Dedifferentiated amniotic fluid mesenchymal stem cell (primary cell): ENCODE data around the gene C19orf47.

Experiments
- DNase-seq: peaks from one replicate; pipeline ENCODE4 v3.0.0-alpha.2; 2016; ENCODE audit errors: extremely low spot score

The C19orf47 gene, protein sequence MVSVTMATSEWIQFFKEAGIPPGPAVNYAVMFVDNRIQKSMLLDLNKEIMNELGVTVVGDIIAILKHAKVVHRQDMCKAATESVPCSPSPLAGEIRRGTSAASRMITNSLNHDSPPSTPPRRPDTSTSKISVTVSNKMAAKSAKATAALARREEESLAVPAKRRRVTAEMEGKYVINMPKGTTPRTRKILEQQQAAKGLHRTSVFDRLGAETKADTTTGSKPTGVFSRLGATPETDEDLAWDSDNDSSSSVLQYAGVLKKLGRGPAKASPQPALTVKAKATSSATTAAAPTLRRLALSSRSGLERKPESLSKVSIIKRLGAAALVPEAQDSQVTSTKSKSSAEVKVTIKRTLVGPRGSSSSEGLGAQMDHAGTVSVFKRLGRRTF

DNA sequence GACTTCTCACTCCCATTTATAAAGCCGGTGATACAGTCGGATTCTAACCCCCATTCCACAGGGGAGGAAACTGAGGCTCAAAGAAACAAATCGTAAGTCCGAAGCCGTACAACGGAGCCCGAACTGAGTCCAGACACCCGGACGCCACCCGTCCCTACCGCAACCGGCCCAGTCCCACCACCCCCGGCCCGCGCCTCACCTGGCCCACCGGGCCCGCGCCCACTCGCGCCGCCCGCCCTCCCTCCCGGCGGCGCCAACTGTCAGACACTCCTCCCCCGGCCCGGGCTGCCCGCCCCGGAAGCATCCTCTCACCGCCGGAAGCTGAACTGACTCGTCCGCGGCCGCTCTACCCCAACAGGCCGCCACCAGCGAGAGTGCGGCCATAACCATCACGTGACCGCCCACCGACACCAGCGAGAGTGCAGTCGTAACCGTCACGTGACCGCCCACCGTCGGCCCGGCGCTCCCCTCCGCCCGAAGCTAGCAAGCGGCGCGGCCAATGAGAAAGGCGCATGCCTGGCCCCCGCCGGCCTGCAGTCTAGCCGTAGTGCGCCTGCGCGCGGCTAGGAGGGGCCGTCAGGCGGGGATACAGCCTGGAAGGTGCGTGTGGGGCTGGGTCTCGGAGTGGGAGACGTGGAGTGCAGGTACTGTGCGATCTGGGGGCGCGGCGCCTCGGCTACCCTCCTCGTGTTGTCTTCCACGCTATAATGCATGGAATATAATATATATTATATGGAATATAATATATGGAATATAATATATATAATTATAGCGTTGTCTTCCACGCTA, at the start of gene C19orf47, which contains the start of gene PLD3:
Gene C19orf47 (minus strand): TSS at position 273 of the 789 bp plus-strand sequence. CDS start 6,540 bp downstream, outside the sequence.
Gene PLD3 (plus strand): TSS at position 571 of the 789 bp plus-strand sequence. CDS start 17,789 bp downstream, outside the sequence.
- peak; percentile 99 for DNase-seq

DNA sequence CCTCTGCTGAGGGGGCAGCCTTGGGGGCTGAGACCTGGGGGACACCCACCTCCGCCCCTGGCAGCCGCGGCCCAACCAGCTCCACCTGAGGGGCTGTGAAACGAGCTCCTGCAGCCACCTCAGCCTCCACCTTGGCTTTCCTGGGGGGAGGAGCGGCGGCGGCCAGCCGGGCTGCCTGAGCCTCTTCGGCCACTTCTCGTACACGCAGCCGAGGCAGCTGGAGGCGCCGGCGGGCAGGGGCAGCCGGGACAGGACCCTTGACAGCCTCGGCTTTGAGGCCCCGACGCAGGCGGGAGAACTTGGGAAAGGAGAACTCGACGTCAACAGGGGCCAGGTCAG, 49.3 kb upstream of the C19orf47 start:
- no peak for DNase-seq

DNA sequence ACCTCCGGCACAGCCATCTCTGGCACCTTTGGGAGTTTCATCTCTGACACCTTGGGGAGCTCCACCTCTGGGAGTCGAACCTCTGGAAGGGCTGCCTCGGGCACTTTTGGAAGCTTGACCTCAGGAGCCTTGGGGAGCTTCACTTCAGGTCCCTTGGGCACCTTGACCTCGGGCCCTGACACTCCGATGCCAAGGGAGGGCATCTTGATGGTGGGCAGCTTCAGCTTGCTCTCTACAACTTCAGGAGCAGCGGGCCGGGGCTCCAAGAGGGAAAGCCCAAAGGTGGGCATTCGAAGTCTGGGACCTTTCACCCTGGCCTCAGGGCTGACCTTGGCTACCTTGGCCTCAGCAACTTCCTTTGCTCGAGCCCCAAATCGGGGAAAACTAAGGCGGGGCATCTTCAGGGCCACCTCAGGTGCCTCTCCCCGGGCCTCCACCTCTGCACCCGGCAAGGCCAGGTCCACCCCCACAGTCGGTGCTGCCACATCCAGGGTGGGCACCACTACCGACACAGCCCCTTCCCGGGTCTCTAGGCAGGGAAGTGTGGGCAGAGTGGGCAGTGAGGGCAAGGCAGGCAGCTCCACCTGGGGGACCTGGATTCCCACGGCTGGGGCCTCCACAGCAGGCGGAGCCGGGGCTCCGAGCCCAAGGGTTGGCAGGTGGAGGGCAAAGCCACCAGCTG, 48.8 kb upstream of the C19orf47 start:
- DNase-seq, result no peak

DNA sequence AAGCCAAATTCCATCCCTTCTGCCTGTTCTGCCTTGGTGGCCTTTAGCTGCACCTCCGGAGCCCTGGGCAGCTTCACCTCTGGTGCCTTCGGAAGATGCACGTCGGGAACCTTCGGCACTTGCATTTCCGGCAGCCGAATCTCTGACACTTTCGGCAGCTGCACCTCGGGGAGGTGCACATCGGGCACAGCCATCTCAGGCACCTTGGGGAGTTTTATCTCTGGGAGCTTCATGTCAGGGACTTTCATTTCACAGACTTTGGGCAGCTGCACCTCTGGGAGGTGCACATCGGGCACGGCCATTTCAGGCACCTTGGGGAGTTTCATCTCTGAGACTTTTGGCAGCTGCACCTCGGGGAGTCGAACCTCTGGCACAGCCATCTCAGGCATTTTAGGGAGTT, 47.8 kb upstream of the C19orf47 start:
- DNase-seq, result no peak

DNA sequence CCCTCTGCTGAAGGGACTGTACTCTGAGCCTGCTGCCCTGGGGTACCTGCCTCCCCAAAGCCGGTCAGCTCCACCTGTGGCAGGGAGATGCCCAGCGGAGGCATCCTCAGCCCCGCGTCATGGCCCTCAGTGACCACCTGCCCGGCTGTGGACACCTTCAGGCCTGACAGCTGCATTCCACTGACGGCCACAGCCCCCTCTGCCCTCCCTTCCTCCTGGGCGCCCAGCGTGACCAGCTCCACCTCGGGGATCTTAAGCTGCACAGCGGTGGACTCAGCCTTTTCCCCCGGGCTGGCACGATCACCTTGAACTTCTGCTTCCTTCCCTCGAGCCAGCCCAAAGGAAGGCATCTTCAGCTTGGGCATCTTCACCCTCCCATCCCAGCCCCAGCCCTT, 46.6 kb upstream of the C19orf47 start:
- no peak for DNase-seq

DNA sequence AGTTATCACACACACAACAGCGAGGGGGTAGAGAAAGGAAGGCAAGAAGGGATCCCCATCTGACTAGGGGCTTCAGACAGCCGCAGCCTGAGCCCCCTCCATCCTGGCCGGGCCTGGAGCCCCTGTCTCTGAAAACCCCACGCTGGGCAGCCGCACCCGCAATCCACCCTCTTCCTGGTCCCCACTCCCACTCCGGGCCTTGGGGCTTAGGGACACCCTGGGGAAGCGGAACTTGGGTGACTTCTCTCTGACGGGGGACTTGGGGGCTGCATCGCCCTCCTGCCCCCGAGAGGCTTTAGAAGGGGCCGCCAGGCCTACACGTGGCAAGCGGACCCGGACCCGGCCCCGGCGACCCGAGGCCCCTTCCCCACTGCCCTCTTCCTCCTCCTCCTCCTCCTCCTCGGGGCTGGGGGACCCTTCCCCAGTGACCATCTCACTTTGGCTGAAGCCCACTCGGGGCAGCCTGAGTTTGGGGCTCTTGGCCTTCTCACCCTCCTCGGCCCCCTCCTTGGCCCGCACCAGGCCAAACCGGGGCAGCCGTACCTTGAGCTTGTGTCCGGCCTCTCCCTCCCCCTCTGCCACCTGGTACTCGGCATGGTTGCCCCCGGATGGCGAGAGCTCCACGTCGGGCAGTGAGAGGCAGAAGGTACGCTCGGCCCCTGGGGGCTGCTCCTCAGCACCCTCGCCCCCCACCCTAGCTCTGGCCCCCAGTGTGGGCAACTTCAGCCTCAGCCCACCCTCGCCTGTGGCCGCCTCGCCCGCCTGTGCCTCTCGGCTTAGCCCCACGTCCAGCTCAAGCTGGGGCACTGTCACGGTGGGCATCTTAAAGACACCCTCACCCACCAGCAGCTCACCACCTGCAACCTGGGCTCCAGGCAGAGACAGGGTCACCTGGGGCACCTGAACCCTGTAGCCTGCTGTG, 46.0 kb upstream of the C19orf47 start:
- DNase-seq, result no peak

DNA sequence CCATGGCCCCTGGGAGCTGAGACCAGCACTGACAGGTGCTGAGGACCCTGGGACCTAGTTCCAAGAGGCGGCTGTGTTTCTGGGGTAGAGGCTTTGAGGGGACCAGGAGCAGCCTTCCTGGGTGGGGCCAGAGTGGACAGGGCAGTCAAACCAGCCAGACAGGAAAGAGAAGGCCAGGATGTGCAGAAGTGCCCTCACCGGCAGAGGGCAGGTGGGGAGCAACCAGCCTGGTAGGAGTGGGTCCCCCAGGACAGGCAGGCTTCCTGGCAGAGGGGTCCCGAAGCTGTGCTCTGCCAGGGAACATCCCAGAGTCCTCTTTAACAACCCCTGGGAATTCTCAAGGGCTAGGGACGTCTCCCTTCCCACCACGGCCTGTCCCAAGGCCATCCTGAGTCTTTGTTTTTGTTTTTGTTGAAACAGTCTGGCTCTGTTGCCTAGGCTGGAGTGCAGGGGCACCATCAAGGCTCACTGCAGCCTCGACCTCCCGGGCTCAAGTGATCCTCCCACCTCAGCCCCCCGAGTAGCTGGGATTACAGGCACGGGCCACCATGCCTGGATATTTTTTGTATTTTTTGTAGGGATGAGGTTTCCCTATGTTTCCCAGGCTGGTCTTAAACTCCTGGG, 44.8 kb upstream of the C19orf47 start:
- DNase-seq, result no peak

DNA sequence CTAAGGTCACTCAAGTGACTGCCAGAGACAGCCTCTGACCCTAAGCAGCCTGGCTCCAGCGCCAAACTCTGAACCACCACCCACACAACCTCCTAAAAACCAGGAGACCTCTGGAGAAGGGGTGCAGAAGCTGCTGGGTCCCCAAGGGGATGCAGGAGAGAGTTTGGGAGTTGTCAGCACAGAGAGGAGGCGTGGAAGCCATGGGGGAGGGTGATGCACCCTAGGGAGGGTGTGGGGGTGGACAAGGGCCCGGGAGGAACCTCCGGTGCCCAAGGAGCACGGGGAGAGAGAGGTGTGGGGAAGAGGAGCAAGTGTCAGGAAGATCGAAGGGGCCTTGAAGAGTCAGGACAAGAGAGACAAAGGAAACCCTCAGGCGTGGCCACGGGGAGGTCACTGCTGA, 43.9 kb upstream of the C19orf47 start:
- no peak for DNase-seq

DNA sequence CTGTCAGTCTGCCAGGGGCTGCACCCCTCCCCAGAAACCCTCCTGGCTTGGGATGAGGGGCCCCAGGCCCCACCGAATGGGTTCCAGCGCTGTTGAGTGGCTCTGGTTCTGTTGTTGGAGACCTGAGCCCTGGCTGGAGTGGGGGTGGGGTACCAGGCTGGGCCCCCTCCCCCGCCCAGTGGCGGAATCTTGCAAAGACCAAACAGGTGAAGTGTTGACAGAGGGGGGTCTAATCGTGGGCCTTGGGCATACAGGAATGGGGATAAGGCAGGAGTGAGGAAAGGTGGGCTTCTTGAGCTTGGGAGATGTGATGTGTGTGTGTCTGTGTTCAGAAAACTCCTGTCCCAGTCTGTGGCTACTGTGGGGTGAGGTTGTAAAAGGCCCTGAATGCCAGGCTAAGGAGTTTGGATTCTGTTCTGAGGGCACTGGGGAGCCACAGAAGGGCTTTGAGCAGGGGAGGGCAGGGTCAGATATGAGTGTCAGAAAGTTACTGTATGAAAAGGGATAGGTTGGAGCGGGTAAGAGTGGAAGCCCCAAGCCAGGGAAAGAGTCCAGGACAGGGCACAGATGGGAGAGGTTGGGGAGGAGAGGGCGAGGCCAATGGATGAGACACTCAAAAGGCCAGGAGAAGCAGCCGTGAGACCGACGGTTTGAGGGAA, 42.0 kb upstream of the C19orf47 start, which contains the start of gene HIPK4:
Gene HIPK4 (minus strand): TSS at position 98 of the 659 bp plus-strand sequence. CDS start 279 bp downstream, outside the sequence.
- DNase-seq, result no peak

DNA sequence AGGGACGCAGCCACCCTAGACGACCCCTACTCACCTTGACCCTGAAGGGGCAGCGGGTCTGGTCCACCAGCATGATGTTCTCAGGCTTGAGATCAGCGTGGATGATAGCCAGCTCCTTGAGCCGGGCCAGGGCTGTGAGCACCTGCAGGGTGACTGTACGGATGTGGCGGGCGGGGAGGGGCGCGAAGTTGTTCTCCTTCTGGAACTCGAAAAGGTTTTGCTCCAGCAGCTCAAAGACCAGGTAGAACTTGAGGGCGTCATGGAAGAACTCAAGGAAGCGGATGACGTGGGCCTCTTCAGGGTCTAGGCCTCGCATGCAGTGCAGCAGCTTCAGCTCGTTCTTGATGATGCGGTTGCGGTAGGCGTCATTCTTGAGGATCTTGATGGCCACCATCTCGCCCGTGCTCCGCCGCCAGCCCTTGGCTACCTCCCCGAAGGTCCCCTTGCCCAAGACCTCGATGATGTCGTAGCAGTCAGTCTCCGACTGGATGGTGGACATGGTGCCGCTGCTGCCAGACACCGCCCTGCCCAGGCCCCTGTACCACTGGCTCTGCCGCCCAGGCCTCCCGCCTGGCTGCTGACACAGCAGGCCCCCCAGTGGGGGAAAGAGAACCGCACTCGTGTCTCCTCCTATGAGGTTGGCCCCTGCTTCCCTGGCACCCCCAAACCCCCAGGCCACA, 41.3 kb upstream of the C19orf47 start:
- DNase-seq, result no peak

DNA sequence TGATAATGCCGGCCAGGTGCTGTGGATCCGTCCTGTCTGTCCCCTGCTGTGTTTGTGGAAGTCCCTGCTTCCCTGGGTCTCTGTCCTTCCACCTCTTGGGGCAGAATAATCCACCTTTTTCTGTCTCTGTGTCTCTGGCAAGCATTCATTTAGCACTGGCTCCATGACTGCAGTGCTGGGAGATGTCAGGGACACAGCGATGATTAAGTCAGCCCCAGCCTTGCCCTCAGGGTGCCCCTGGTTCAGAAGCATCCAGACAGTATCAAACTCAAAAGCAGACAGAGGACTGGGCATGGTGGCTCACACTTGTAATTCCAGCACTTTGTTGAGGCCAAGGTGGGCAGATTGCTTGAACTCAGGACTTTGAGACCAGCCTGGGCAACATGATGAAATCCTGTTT, 40.3 kb upstream of the C19orf47 start:
- no peak for DNase-seq

DNA sequence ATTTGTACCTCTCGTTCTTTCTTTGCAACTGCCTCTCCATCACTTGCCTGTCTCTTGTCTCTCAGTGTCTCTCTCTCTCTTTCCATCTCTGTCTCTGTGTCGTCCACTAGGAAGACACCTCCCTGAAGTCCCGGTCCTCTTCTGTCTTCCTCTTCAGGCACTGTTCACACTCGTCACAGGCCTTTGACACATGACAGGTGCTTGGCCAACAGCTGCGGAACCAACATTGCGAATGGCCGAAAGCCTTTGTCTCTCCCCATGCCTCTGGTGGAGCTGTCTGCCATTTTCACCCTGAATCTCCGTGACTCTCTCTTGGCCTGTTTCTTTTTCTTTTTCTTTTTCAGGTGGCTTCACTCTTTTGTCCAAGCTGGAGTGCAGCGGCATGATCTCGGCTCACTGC, 39.0 kb upstream of the C19orf47 start:
- DNase-seq, result no peak

DNA sequence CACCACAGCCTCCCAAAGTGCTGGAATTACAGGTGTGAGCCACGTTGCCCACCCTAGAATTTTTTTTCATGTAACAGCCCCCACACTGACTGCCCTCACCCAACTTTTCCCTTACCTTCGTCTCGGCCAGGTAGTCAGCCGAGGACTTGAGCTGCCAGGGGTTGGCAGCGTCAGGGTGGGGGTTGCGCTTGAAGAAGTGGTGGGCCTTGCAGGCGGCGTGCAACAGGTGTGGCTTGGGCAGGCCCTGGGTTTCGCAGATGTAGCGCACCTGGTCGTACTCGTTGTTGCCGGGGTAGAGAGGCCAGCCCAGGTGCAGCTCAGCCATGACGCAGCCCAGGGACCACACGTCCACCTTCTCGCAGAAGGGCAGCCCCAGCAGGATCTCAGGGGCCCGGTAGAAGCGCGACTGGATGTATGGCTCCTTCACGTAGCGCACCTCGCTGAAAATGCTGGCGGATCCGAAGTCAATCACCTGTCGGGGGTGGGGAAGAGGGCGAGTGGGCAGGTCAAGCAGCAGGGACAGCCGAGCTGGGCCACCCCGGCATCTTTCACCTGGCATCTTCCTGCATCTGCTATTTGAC, 35.6 kb upstream of the C19orf47 start:
- no peak for DNase-seq

DNA sequence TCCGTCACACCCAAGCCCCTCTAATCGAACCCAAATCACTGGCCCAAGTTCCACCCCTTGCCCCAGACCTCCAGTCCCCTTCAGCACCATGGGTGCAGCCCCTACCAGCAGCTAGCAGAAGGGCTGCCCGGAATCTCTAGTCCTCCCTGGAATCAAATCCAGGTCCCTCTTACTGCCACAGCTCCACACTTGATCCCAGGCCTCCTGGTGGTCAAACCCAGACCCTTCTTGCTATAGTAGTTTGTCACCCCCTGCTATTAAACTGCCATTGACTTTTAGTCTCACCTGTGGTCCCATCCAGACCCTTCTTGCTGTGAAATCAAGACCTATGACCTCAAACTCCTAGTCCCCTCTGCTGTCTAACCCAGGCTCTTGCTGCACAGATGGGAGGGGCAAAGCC, 33.1 kb upstream of the C19orf47 start:
- no peak for DNase-seq

DNA sequence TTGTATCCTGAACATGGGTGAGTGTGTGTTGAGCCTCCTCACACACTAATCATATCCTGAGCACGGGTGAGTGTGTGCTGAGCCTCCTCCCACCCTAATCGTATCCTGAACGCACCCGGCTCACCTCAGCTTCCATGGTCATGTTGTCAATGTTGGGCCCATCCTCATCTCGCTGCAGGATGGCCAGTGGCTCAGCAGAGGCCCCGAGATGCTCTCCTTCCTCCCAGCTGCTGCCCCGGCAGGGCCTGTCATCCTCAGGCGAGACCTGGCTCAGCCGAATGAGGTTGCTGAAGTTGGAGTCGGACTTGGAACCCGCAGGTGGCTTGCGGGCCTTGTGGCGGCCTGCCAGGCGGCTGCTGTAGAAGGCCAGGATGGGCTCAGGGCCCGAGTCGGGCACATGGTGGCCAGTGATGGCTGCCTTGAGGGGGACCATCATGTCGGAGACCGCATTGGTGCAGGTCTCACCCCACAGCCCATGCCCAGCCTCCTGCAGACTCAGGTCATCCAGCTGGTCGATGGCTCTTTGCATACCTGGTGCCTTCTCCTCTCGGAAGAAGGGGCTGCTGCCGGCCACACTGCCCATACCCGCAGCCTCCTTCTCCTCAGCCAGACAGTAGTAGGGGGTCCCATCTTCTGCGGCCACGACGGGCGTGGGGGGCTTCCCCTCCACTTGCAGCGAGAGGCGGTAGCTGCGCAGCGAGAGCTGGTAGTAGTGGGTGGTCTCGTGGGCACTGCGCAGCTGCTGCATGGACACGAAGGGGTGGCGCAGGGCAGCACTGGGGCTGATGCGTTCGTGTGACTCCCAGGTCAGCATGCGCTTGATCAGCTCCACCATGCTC, 32.2 kb upstream of the C19orf47 start:
- DNase-seq, result no peak

DNA sequence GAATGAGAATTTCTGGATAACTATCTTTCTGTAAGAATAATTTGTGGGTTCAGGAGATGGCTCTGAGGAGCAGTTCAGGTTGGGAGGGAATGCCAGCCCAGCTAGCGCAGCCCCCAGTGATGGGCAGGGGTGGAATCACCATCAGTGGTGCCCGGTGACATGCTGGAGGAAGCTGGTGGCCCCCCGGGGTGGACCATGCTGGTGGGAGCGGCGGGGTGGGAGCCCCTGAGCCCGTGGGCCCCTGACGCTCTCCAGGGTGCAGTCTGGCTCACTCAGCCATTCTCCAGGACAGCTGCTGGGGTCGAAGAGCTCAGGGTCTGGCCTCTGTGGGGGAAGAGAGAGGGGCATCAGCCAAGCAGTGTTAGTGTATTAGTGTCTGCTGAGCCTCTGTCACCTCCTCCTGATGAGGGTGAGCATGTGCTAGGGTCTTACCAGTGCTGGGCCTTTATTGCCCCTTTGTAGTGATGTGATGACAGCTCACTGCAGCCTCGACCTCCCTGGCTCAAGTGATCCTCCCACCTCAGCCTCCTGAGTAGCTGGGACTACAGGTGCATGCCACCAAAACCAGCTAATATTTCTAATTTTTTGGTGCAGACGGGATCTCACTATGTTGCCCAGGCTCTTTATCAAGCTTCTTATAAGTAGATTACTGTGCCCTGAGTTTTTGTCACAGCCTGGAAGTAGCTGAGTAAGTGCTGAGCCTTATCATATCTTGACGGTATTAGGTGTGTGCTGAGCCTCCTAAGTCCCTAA, 31.4 kb upstream of the C19orf47 start:
- no peak for DNase-seq

DNA sequence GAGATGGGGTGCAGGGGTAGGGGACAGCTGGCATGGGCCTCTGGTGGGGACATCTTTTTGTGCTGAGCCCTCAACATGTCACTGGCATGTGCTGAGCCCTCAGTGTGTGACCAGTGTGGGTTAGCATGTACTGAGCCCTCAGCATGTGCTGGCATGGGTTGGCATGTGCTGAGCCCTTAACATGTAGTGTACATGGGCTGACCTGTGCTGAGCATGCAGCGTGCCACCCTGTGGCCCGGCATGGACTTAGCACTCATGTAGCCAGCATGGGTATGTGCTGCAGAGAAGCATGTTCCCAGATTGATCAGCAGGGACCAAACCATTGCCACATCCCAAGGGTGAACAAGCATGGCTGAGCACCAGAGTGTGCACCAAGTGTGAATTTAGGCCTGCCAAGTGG, 30.3 kb upstream of the C19orf47 start:
- no peak for DNase-seq
